ENCODE results near the gene TLK2.

DNA sequence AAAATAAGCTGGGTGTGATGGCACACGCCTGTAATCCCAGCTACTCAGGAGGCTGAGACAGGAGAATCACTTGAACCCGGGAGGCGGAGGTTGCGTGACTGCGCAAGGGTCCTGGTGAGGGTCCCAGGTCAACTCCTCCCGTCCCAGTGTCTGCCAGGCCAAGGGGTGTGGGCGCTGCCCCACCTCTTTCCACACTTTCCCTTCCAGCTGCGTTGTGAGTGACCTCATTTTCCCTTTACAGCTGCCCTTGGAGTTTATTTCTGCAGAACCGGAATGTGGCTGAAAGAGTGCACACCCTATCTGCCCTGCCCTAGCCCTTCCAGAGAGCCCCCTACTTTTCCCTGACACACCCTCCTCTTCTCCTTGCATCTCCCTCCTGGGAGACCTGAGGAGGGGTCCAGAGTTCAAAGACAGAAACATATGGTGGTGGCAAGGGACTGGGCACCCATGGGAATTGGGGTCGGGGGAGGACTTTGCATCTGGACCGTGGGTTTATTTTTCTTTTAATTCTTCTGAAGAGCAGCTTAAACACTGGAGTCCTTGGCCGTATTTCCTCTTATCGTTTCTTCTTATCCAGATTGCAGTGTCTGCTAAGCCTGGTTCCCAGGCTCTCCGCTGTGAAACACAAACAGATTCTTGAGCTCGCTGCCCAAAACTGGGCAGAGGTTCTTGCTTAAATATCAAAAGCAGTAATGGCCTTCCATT is 169.8 kb downstream of the TLK2 start:
- no peak for TF ChIP-seq ZC3H10 (CRISPR knock-in tag; IDR thresholded peaks at IDR 0.05)
- TF ChIP-seq ISL1 (CRISPR knock-in tag; IDR thresholded peaks at IDR 0.05): no peak
- TF ChIP-seq BACH2 (CRISPR knock-in tag; IDR thresholded peaks at IDR 0.05; ENCODE audit: borderline replicate concordance): no peak
- no peak for TF ChIP-seq ZFP30 (CRISPR knock-in tag; IDR thresholded peaks at IDR 0.05)
- no peak for TF ChIP-seq RARB (CRISPR knock-in tag; IDR thresholded peaks at IDR 0.05)
- no peak for TF ChIP-seq ZFP3 (CRISPR knock-in tag; IDR thresholded peaks at IDR 0.05)
- TF ChIP-seq, protein P1, sequence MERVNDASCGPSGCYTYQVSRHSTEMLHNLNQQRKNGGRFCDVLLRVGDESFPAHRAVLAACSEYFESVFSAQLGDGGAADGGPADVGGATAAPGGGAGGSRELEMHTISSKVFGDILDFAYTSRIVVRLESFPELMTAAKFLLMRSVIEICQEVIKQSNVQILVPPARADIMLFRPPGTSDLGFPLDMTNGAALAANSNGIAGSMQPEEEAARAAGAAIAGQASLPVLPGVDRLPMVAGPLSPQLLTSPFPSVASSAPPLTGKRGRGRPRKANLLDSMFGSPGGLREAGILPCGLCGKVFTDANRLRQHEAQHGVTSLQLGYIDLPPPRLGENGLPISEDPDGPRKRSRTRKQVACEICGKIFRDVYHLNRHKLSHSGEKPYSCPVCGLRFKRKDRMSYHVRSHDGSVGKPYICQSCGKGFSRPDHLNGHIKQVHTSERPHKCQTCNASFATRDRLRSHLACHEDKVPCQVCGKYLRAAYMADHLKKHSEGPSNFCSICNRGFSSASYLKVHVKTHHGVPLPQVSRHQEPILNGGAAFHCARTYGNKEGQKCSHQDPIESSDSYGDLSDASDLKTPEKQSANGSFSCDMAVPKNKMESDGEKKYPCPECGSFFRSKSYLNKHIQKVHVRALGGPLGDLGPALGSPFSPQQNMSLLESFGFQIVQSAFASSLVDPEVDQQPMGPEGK (CRISPR knock-in tag; IDR thresholded peaks at IDR 0.05; ENCODE audit: borderline replicate concordance): no peak
- TF ChIP-seq, protein P2, sequence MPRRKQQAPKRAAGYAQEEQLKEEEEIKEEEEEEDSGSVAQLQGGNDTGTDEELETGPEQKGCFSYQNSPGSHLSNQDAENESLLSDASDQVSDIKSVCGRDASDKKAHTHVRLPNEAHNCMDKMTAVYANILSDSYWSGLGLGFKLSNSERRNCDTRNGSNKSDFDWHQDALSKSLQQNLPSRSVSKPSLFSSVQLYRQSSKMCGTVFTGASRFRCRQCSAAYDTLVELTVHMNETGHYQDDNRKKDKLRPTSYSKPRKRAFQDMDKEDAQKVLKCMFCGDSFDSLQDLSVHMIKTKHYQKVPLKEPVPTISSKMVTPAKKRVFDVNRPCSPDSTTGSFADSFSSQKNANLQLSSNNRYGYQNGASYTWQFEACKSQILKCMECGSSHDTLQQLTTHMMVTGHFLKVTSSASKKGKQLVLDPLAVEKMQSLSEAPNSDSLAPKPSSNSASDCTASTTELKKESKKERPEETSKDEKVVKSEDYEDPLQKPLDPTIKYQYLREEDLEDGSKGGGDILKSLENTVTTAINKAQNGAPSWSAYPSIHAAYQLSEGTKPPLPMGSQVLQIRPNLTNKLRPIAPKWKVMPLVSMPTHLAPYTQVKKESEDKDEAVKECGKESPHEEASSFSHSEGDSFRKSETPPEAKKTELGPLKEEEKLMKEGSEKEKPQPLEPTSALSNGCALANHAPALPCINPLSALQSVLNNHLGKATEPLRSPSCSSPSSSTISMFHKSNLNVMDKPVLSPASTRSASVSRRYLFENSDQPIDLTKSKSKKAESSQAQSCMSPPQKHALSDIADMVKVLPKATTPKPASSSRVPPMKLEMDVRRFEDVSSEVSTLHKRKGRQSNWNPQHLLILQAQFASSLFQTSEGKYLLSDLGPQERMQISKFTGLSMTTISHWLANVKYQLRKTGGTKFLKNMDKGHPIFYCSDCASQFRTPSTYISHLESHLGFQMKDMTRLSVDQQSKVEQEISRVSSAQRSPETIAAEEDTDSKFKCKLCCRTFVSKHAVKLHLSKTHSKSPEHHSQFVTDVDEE (CRISPR knock-in tag; IDR thresholded peaks at IDR 0.05): no peak
- TF ChIP-seq, protein P3, sequence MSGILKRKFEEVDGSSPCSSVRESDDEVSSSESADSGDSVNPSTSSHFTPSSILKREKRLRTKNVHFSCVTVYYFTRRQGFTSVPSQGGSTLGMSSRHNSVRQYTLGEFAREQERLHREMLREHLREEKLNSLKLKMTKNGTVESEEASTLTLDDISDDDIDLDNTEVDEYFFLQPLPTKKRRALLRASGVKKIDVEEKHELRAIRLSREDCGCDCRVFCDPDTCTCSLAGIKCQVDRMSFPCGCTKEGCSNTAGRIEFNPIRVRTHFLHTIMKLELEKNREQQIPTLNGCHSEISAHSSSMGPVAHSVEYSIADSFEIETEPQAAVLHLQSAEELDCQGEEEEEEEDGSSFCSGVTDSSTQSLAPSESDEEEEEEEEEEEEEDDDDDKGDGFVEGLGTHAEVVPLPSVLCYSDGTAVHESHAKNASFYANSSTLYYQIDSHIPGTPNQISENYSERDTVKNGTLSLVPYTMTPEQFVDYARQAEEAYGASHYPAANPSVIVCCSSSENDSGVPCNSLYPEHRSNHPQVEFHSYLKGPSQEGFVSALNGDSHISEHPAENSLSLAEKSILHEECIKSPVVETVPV (CRISPR knock-in tag; IDR thresholded peaks at IDR 0.05): no peak
- TF ChIP-seq GLIS3 (CRISPR knock-in tag; IDR thresholded peaks at IDR 0.05): no peak
- TF ChIP-seq ARNTL (CRISPR knock-in tag; IDR thresholded peaks at IDR 0.05; ENCODE audit: borderline replicate concordance, low read depth): no peak
- no peak for TF ChIP-seq TOX (CRISPR knock-in tag; IDR thresholded peaks at IDR 0.05; ENCODE audit: borderline replicate concordance)
